Ectodermal cell (in vitro differentiated cells): Measurements from ENCODE around the gene NSF.
"Not testable (repeated sequence)": the region's sequence is repeated elsewhere in the genome, so short reads cannot be mapped to it uniquely, and the experiment has no call there.

Experiments used
- H3K27ac ChIP-seq: 2 replicates; pipeline ENCODE4 v1.7.0; 2013; ENCODE audit warnings: mild to moderate bottlenecking, low read depth, low read length; ENCODE audit not compliant: insufficient read depth, poor library complexity, severe bottlenecking
- H3K27me3 ChIP-seq: 2 replicates; pipeline ENCODE4 v1.7.0; 2013; ENCODE audit warnings: mild to moderate bottlenecking, low read length; ENCODE audit not compliant: insufficient read depth, control insufficient read depth, poor library complexity, severe bottlenecking
- H3K36me3 ChIP-seq: one replicate; pipeline ENCODE4 v1.7.0; 2013; ENCODE audit warnings: low read length; ENCODE audit not compliant: control insufficient read depth, insufficient read depth
- H3K4me1 ChIP-seq: one replicate; pipeline ENCODE4 v1.7.0; 2013; ENCODE audit warnings: low read length; ENCODE audit not compliant: control insufficient read depth, insufficient read depth
- H3K4me3 ChIP-seq: 2 replicates; pipeline ENCODE4 v1.7.0; 2013; ENCODE audit warnings: low read depth, low read length, control low read depth; ENCODE audit not compliant: insufficient read depth
- H3K9me3 ChIP-seq: 2 replicates; pipeline ENCODE4 v1.7.0; 2013; ENCODE audit warnings: mild to moderate bottlenecking, low read length, moderate library complexity; ENCODE audit not compliant: control insufficient read depth
- WGBS, 2 experiments: methylation state at CpG; one replicate each; pipeline ENCODE4 v1.1.7; 2013; ENCODE audit warnings: missing lambda C conversion rate in 2 of 2; 5-methylcytosine and 5-hydroxymethylcytosine counted together

The NSF gene

GRCh38 chr17:46663123-46663522 is 72.7 kb downstream of the NSF start:
- not testable (repeated sequence) for H3K27me3 ChIP-seq, H3K36me3 ChIP-seq, H3K4me3 ChIP-seq, H3K27ac ChIP-seq, H3K9me3 ChIP-seq, H3K4me1 ChIP-seq
- WGBS, 2 experiments, result no CpG with 5 or more reads among the region's 1 CpG

GRCh38 chr17:46663552-46663951 is 73.1 kb downstream of the NSF start:
- H3K27me3 ChIP-seq, H3K27ac ChIP-seq, H3K4me1 ChIP-seq, H3K36me3 ChIP-seq, H3K4me3 ChIP-seq, H3K9me3 ChIP-seq: not testable (repeated sequence)
- no CpG with 5 or more reads among the region's 2 CpGs for WGBS, 2 experiments

- not testable (repeated sequence) for H3K27ac ChIP-seq, H3K36me3 ChIP-seq, H3K4me3 ChIP-seq, H3K9me3 ChIP-seq, H3K4me1 ChIP-seq, H3K27me3 ChIP-seq
- WGBS, 2 experiments, result 90 to 94% methylated on average over 3 to 4 of the region's 5 CpGs
These were observed 75.5 kb downstream of the NSF start for GRCh38 chr17:46665969-46666368.

GRCh38 chr17:46670789-46671188 is 80.3 kb downstream of the NSF start:
- no CpG with 5 or more reads among the region's 4 CpGs for WGBS, 2 experiments
- not testable (repeated sequence) for H3K4me1 ChIP-seq, H3K4me3 ChIP-seq, H3K36me3 ChIP-seq, H3K9me3 ChIP-seq, H3K27ac ChIP-seq, H3K27me3 ChIP-seq

GRCh38 chr17:46672777-46673176 is 82.3 kb downstream of the NSF start:
- WGBS, 2 experiments, result no CpG with 5 or more reads among the region's 2 CpGs
- not testable (repeated sequence) for H3K9me3 ChIP-seq, H3K36me3 ChIP-seq, H3K27me3 ChIP-seq, H3K27ac ChIP-seq, H3K4me3 ChIP-seq, H3K4me1 ChIP-seq

GRCh38 chr17:46677819-46678218 is 87.3 kb downstream of the NSF start:
- not testable (repeated sequence) for H3K27ac ChIP-seq, H3K27me3 ChIP-seq, H3K4me3 ChIP-seq, H3K4me1 ChIP-seq, H3K36me3 ChIP-seq, H3K9me3 ChIP-seq

GRCh38 chr17:46683653-46684052 is 93.2 kb downstream of the NSF start:
- not testable (repeated sequence) for H3K27me3 ChIP-seq, H3K36me3 ChIP-seq, H3K4me1 ChIP-seq, H3K27ac ChIP-seq, H3K4me3 ChIP-seq, H3K9me3 ChIP-seq
- WGBS, 2 experiments, result no CpG with 5 or more reads among the region's 2 CpGs

- not testable (repeated sequence) for H3K9me3 ChIP-seq, H3K4me1 ChIP-seq, H3K36me3 ChIP-seq, H3K4me3 ChIP-seq, H3K27me3 ChIP-seq, H3K27ac ChIP-seq
- WGBS, 2 experiments, result 93% methylated on average over 2 of the region's 4 CpGs; no CpG with 5 or more reads in 1 of the 2 experiments
These were observed 94.8 kb downstream of the NSF start for GRCh38 chr17:46685284-46685683.

GRCh38 chr17:46692196-46692595 is 101.7 kb downstream of the NSF start:
- no CpG with 5 or more reads among the region's 3 CpGs for WGBS, 2 experiments

GRCh38 chr17:46693283-46693682 is 102.8 kb downstream of the NSF start:
- H3K4me1 ChIP-seq, H3K27ac ChIP-seq, H3K36me3 ChIP-seq, H3K9me3 ChIP-seq, H3K4me3 ChIP-seq, H3K27me3 ChIP-seq: not testable (repeated sequence)
- WGBS, 2 experiments, result no CpG with 5 or more reads among the region's 3 CpGs

More at GRCh38 chr17:46692196-46692595, 101.7 kb downstream of the NSF start:
- H3K27ac ChIP-seq, H3K36me3 ChIP-seq, H3K27me3 ChIP-seq, H3K4me1 ChIP-seq, H3K4me3 ChIP-seq, H3K9me3 ChIP-seq: not testable (repeated sequence)

- not testable (repeated sequence) for H3K36me3 ChIP-seq, H3K9me3 ChIP-seq, H3K4me1 ChIP-seq, H3K27me3 ChIP-seq, H3K27ac ChIP-seq, H3K4me3 ChIP-seq
- no CpG with 5 or more reads among the region's 3 CpGs for WGBS, 2 experiments
These were observed 106.1 kb downstream of the NSF start for GRCh38 chr17:46696522-46696921.
